ENCODE results near the gene XPNPEP2.

- TF ChIP-seq CTCF (IDR thresholded peaks at IDR 0.05; ENCODE audit: borderline replicate concordance, extremely low read depth, low read length, poor library complexity, severe bottlenecking), result no peak
- no peak for TF ChIP-seq EZH2 (IDR thresholded peaks at IDR 0.05; ENCODE audit: borderline replicate concordance, low read depth, low read length, severe bottlenecking)
These were observed 34.1 kb downstream of the XPNPEP2 start for GRCh38 chrX:129772796-129773431.

Measured in DND-41 (cell line).